ENCODE results near the gene DYRK3. TPM values are rescaled to one million over a fixed set of nuclear protein-coding genes. Genes with fewer than 3 reads are reported as not detected.

Gene DYRK3
- total and polyA plus RNA-seq, 2 of the 13 experiments (the other 11 are each of a cell fraction or from before 2014, with no cell fraction given): 0.48 to 2.8 TPM

DNA sequence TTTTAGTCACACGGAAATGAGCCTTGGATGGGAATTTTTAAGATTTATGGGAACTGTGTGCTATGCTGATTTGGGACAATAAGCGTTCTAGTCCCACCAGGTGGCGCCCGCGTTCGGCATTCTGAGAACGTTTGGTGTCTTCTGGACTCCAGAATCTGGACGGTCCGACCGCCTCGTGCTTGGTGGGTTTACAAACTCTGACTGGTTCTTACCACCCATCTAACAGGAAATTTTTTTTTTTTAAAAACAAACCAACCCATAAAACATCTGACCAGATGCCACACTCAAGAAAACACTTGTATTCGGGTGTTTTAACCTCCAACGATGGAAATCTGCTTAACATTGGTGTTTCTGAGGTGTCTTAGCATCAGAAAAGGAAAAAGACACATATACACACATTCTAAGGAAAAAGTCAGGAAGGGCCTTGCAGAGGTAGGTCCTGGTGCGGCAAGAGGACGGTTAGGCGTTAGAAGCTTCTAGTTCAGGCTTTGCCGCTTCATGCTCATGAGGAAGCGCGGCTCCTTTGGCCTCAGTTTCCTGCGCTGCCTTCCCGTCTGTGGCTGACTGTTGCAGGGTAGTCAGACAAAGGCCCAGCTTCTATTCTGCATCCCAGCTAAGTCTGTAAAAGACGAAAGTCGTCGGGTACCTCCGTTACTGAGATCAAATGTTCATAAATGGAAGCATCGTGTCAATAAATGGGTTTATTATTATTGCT lies 814 bp upstream of the DYRK3 start (continued):
- TF ChIP-seq, protein P1, sequence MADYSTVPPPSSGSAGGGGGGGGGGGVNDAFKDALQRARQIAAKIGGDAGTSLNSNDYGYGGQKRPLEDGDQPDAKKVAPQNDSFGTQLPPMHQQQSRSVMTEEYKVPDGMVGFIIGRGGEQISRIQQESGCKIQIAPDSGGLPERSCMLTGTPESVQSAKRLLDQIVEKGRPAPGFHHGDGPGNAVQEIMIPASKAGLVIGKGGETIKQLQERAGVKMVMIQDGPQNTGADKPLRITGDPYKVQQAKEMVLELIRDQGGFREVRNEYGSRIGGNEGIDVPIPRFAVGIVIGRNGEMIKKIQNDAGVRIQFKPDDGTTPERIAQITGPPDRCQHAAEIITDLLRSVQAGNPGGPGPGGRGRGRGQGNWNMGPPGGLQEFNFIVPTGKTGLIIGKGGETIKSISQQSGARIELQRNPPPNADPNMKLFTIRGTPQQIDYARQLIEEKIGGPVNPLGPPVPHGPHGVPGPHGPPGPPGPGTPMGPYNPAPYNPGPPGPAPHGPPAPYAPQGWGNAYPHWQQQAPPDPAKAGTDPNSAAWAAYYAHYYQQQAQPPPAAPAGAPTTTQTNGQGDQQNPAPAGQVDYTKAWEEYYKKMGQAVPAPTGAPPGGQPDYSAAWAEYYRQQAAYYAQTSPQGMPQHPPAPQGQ (CRISPR knock-in tag; IDR thresholded peaks at IDR 0.05; ENCODE audit: borderline replicate concordance): no peak
- TF ChIP-seq PHF20 (CRISPR knock-in tag; IDR thresholded peaks at IDR 0.05): peak; percentile 40; the same call in 1 of the 2 replicates
- TF ChIP-seq NCOA2 (CRISPR knock-in tag; IDR thresholded peaks at IDR 0.05): 0 out of 2 replicates have a peak, but pooled peaks have one; percentile 17
- TF ChIP-seq DMAP1 (CRISPR knock-in tag; IDR thresholded peaks at IDR 0.05): peak; percentile 41; the same call in 1 of the 2 replicates
- no peak for TF ChIP-seq FIP1L1 (IDR thresholded peaks at IDR 0.05; ENCODE audit: borderline replicate concordance, insufficient read depth, low read depth, low read length)
- TF ChIP-seq ZC3H13 (CRISPR knock-in tag; IDR thresholded peaks at IDR 0.05): no peak
- TF ChIP-seq SAP130 (CRISPR knock-in tag; IDR thresholded peaks at IDR 0.05; ENCODE audit: low read depth): 0 out of 2 replicates have a peak, but pooled peaks have one; percentile 32
- TF ChIP-seq FOXK1 (CRISPR knock-in tag; IDR thresholded peaks at IDR 0.05; ENCODE audit: borderline replicate concordance, low read depth): 0 out of 2 replicates have a peak, but pooled peaks have one; percentile 16
- 0 out of 2 replicates have a peak, but pooled peaks have one; percentile 19 for TF ChIP-seq GATAD2A (CRISPR knock-in tag; IDR thresholded peaks at IDR 0.05)
- TF ChIP-seq, protein P2, sequence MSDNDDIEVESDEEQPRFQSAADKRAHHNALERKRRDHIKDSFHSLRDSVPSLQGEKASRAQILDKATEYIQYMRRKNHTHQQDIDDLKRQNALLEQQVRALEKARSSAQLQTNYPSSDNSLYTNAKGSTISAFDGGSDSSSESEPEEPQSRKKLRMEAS (IDR thresholded peaks at IDR 0.05): peak; percentile 56; the same call in 1 of the 2 replicates
- peak; percentile 83; the same call in 1 of the 2 replicates for TF ChIP-seq ZNF232 (CRISPR knock-in tag; IDR thresholded peaks at IDR 0.05; ENCODE audit: borderline replicate concordance)
- TF ChIP-seq, protein P3, sequence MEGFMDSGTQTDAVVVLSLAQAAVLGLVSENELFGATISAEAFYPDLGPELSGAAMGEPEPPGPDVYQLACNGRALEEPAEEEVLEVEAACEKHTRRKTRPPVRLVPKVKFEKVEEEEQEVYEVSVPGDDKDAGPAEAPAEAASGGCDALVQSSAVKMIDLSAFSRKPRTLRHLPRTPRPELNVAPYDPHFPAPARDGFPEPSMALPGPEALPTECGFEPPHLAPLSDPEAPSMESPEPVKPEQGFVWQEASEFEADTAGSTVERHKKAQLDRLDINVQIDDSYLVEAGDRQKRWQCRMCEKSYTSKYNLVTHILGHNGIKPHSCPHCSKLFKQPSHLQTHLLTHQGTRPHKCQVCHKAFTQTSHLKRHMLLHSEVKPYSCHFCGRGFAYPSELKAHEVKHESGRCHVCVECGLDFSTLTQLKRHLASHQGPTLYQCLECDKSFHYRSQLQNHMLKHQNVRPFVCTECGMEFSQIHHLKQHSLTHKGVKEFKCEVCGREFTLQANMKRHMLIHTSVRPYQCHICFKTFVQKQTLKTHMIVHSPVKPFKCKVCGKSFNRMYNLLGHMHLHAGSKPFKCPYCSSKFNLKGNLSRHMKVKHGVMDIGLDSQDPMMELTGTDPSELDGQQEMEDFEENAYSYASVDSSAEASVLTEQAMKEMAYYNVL (CRISPR knock-in tag; IDR thresholded peaks at IDR 0.05; ENCODE audit: borderline replicate concordance): 0 out of 2 replicates have a peak, but pooled peaks have one; percentile 17
- TF ChIP-seq STAG1 (CRISPR knock-in tag; IDR thresholded peaks at IDR 0.05): peak; percentile 71
- TF ChIP-seq SMC3 (IDR thresholded peaks at IDR 0.05; ENCODE audit: low read length): peak; percentile 86
- TF ChIP-seq TEAD3 (CRISPR knock-in tag; optimal IDR thresholded peaks at IDR 0.05; ENCODE audit: borderline replicate concordance): peak; percentile 55
- TF ChIP-seq, protein P4, sequence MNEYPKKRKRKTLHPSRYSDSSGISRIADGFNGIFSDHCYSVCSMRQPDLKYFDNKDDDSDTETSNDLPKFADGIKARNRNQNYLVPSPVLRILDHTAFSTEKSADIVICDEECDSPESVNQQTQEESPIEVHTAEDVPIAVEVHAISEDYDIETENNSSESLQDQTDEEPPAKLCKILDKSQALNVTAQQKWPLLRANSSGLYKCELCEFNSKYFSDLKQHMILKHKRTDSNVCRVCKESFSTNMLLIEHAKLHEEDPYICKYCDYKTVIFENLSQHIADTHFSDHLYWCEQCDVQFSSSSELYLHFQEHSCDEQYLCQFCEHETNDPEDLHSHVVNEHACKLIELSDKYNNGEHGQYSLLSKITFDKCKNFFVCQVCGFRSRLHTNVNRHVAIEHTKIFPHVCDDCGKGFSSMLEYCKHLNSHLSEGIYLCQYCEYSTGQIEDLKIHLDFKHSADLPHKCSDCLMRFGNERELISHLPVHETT (CRISPR knock-in tag; conservative IDR thresholded peaks at IDR 0.05): no peak
- TF ChIP-seq ZFP37 (CRISPR knock-in tag; IDR thresholded peaks at IDR 0.05; ENCODE audit: borderline replicate concordance): no peak
- TF ChIP-seq ZNF605 (CRISPR knock-in tag; IDR thresholded peaks at IDR 0.05): 0 out of 2 replicates have a peak, but pooled peaks have one; percentile 4
- peak; percentile 16; the same call in 1 of the 2 replicates for TF ChIP-seq ZBTB8A (CRISPR knock-in tag; IDR thresholded peaks at IDR 0.05; ENCODE audit: borderline replicate concordance, low read depth)
- TF ChIP-seq, protein P5, sequence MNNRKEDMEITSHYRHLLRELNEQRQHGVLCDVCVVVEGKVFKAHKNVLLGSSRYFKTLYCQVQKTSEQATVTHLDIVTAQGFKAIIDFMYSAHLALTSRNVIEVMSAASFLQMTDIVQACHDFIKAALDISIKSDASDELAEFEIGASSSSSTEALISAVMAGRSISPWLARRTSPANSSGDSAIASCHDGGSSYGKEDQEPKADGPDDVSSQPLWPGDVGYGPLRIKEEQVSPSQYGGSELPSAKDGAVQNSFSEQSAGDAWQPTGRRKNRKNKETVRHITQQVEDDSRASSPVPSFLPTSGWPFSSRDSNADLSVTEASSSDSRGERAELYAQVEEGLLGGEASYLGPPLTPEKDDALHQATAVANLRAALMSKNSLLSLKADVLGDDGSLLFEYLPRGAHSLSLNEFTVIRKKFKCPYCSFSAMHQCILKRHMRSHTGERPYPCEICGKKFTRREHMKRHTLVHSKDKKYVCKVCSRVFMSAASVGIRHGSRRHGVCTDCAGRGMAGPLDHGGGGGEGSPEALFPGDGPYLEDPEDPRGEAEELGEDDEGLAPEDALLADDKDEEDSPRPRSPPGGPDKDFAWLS (CRISPR knock-in tag; IDR thresholded peaks at IDR 0.05; ENCODE audit: borderline replicate concordance): 0 out of 2 replicates have a peak, but pooled peaks have one; percentile 20
- TF ChIP-seq AKAP8 (CRISPR knock-in tag; IDR thresholded peaks at IDR 0.05): no peak
